ENCODE results near the gene RUSF1. TPM values are rescaled to one million over a fixed set of nuclear protein-coding genes. Genes with fewer than 3 reads are reported as not detected.
"Not testable (repeated sequence)": the region's sequence is repeated elsewhere in the genome, so short reads cannot be mapped to it uniquely, and the experiment has no call there.

RUSF1 gene
- total and polyA plus RNA-seq, 7 donors = 6.9 to 16.2 (median 10.8) TPM

GRCh38 chr16:31508706-31509195 is 560 bp upstream of the RUSF1 start:
- Histone ChIP-seq H3K36me3 (ENCODE audit: insufficient read depth in 1 of 2, low read depth in 1 of 2) (peaks cover 0 to 27% of the 10 kb centered on the region in 2 donors), H3K9me3 (no peaks in the 10 kb centered on the region), H3K27ac (peak overlapping the region; percentile 96), H3K4me1 (peaks cover 21% of the 10 kb centered on the region), H3K27me3 (ENCODE audit: insufficient read depth in 3 of 3, low read length in 2 of 3) (no peaks in the 10 kb centered on the region), H3K4me3 (peak overlapping the region; percentile 92)
- no peak for DNase-seq
- peak in 2 of 4 donors; percentile 8 to 47 for ATAC-seq
- no peak for TF ChIP-seq CTCF (IDR thresholded peaks at IDR 0.05)
- WGBS, 3 donors = 9 to 12% (median 12%) methylated on average over 6 of the region's 6 CpGs
- intact Hi-C loops (cut with DNase I) = loop anchor here (2.0 to 10.0 kb wide), 3 partner anchors 50 to 366 kb away; partner anchors contain the start of genes ARMC5 (in 1 of the 2) and ZNF267 (in 1 of the 2)

- 2% methylated on average over 12 of the region's 12 CpGs for WGBS, 3 donors
- intact Hi-C loops (cut with DNase I) = loop anchor here in 1 of 2 donors (10.0 kb wide), 2 partner anchors 207 to 367 kb away; partner anchors contain the start of gene ZNF267
Observed at GRCh38 chr16:31507617-31507928, 618 bp downstream of the RUSF1 start.

DNA sequence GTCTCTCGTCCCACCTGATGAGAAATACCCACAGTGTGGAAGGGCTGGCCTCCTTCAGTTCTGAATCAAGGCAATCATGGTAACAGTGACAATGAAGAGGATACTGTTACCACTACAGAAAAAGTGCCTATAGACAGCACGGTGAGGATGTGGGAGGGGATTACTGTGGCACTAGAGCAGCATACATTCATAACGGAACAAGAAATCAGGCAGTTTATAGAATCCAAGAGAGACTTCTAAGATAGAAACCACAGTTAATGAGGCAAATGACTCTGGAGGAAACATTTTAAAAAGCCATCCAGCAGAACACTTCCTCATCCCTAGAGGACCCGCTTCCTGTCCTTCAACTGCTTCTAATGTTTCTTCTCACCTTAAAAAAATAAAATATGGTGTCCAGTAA is 2.7 kb downstream of the RUSF1 start:
- Histone ChIP-seq H3K4me3 (no peak overlapping the region), H3K27ac (no peak overlapping the region), H3K9me3 (no peaks in the 10 kb centered on the region), H3K36me3 (ENCODE audit: insufficient read depth in 1 of 2, low read depth in 1 of 2) (peaks cover 0 to 31% of the 10 kb centered on the region in 2 donors), H3K27me3 (ENCODE audit: insufficient read depth in 3 of 3, low read length in 2 of 3) (no peaks in the 10 kb centered on the region), H3K4me1 (peaks cover 21% of the 10 kb centered on the region)
- TF ChIP-seq CTCF (IDR thresholded peaks at IDR 0.05) = no peak
- DNase-seq = no peak
- 69 to 72% (median 70%) methylated on average over 4 of the region's 4 CpGs for WGBS, 3 donors
- ATAC-seq = no peak
- intact Hi-C loops (cut with DNase I) = loop anchor here in 1 of 2 donors (10.0 kb wide), 2 partner anchors 209 to 369 kb away; partner anchors contain the start of gene ZNF267

More at GRCh38 chr16:31507617-31507928, 618 bp downstream of the RUSF1 start:
- Histone ChIP-seq H3K9me3 (no peaks in the 10 kb centered on the region), H3K4me3 (peak overlapping the region; percentile 92), H3K36me3 (ENCODE audit: insufficient read depth in 1 of 2, low read depth in 1 of 2) (peaks cover 0 to 27% of the 10 kb centered on the region in 2 donors), H3K27me3 (ENCODE audit: insufficient read depth in 3 of 3, low read length in 2 of 3) (no peaks in the 10 kb centered on the region), H3K27ac (peak overlapping the region; percentile 96), H3K4me1 (peaks cover 21% of the 10 kb centered on the region)
- peak in 3 of 4 donors; percentile 1 to 20 (median 14) for ATAC-seq
- no peak for TF ChIP-seq CTCF (IDR thresholded peaks at IDR 0.05)
- DNase-seq = no peak

DNA sequence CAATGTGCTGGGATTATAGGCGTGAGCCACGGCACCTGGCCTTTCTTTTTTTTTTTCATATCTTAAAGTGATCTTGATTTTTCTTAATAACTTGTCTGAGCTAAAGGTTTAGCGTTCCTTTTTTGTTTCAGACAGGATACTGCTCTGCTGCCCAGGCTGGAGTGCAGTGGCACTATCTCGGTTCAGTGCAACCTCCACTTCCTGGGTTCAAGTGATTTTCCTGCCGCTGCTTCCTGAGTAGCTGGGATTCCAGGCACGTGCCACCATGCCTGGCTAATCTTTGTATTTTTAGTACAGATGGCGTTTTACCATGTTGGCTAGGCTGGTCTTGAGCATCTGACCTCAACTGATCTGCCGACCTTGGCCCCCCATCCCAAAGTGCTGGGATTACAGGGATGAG is 4.0 kb downstream of the RUSF1 start:
- intact Hi-C loops (cut with DNase I) = loop anchor here in 1 of 2 donors (10.0 kb wide), 2 partner anchors 211 to 371 kb away; partner anchors contain the start of gene ZNF267
- 40 to 52% (median 51%) methylated on average over 8 of the region's 8 CpGs for WGBS, 3 donors
- H3K4me3 ChIP-seq = no peak overlapping the region
- DNase-seq (no peak), ATAC-seq (no peak)
- no peak for TF ChIP-seq CTCF (IDR thresholded peaks at IDR 0.05)
- peaks cover 0 to 45% of the 10 kb centered on the region in 2 donors for H3K36me3 ChIP-seq (ENCODE audit: insufficient read depth in 1 of 2, low read depth in 1 of 2)
- H3K4me1 ChIP-seq = peaks cover 17% of the 10 kb centered on the region
- H3K9me3 ChIP-seq = no peaks in the 10 kb centered on the region
- no peaks in the 10 kb centered on the region for H3K27me3 ChIP-seq (ENCODE audit: insufficient read depth in 3 of 3, low read length in 2 of 3)
- no peak overlapping the region for H3K27ac ChIP-seq

DNA sequence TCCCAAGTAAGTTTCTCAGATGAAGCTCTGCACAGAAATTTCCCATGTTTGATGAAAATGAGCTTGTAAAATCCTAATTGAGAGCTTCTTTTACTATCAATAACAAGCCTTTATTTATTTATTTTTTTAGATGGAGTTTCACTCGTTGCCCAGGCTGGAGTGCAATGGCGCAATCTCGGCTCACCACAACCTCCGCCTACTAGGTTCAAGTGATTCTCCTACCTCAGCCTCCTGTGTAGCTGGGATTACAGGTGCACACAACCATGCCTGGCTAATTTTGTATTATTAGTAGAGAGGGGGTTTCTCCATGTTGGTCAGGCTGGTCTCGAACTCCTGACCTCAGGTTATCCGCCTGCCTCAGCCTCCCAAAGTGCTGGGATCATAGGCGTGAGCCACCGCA is 4.6 kb downstream of the RUSF1 start:
- not testable (repeated sequence) for H3K27ac ChIP-seq

More for the DNA sequence above, 4.6 kb downstream of the RUSF1 start:
- not testable (repeated sequence) for H3K27me3 ChIP-seq (ENCODE audit: insufficient read depth in 3 of 3, low read length in 2 of 3); H3K4me3 ChIP-seq; H3K9me3 ChIP-seq; DNase-seq; ATAC-seq
- Histone ChIP-seq H3K36me3 (ENCODE audit: insufficient read depth in 1 of 2, low read depth in 1 of 2) (peaks cover 5 to 51% of the 10 kb centered on the region in 2 donors), H3K4me1 (peaks cover 17% of the 10 kb centered on the region)
- intact Hi-C loops (cut with DNase I) = loop anchor here in 1 of 2 donors (10.0 kb wide), 2 partner anchors 211 to 371 kb away; partner anchors contain the start of gene ZNF267
- 89 to 93% (median 90%) methylated on average over 8 of the region's 8 CpGs for WGBS, 3 donors

All from psoas muscle (tissue), 8 donors.